Tibial artery (tissue), 4 donors: ENCODE data around the gene ANKRD13B.

Experiments used
- DNase-seq, 2 donors: peaks; one replicate each; pipeline ENCODE4 v3.0.0-alpha.2; 2019
- H3K27ac ChIP-seq, 2 donors: fragments of 200-600 bp; sonication (generic) in 1 of 2; 1 replicate in 1 of 2; 2 replicates in 1 of 2; pipeline ENCODE4 v1.5.1; 2018 to 2019; ENCODE audit warnings: mild to moderate bottlenecking in 1 of 2
- H3K27me3 ChIP-seq, 2 donors: fragments of 200-600 bp; sonication (generic) in 1 of 2; one replicate each; pipeline versions ENCODE4 v1.5.1 to v1.6.0; 2016 to 2019
- H3K36me3 ChIP-seq, 3 donors: fragments of 200-600 bp; sonication (generic) in 2 of 3; one replicate each; pipeline ENCODE4 v1.5.1; 2016 to 2019; ENCODE audit warnings: mild to moderate bottlenecking in 2 of 3
- H3K4me1 ChIP-seq, 4 donors: fragments of 200-600 bp; sonication (generic) in 2 of 4; 1 replicate in 3 of 4; 2 replicates in 1 of 4; pipeline ENCODE4 v1.5.1; 2016 to 2019
- H3K4me3 ChIP-seq, 2 donors: fragments of 200-600 bp; sonication (generic) in 1 of 2; 1 replicate in 1 of 2; 2 replicates in 1 of 2; pipeline ENCODE4 v1.5.1; 2018 to 2019; ENCODE audit warnings: mild to moderate bottlenecking in 2 of 2
- H3K9me3 ChIP-seq, 3 donors: fragments of 200-600 bp; sonication (generic) in 1 of 3; one replicate each; pipeline ENCODE4 v1.5.1; 2016 to 2019
- CTCF ChIP-seq, 2 experiments: fragments of 200-600 bp in 1 of 2; fragments of 450-650 bp in 1 of 2; IDR thresholded peaks; one replicate each; pipeline ENCODE4 v1.5.1; 2017 to 2019; ENCODE audit warnings: antibody characterized with exemption in 2 of 2, mild to moderate bottlenecking in 1 of 2, moderate library complexity in 1 of 2
- intact Hi-C: fragments of 100-400 bp; cut with DNase I; formaldehyde crosslinking; loops from one replicate; pipeline ENCODE4 v1.15.0; 2023; ENCODE audit warnings: low total_unique reads

ANKRD13B gene

GRCh38 chr17:29579866-29580771, 12.8 kb upstream of the ANKRD13B start:
- intact Hi-C loops: loop anchor here (5.0 kb wide), 2 partner anchors 32 to 202 kb away; no protein-coding TSS in a partner anchor

GRCh38 chr17:29581583-29582253, 11.2 kb upstream of the ANKRD13B start:
- DNase-seq: no peak
- H3K27ac ChIP-seq: no peak overlapping the region
- no peaks in the 10 kb centered on the region for H3K9me3 ChIP-seq
- peaks cover 0 to 36% (median 17%) of the 10 kb centered on the region in 4 donors for H3K4me1 ChIP-seq
- no peak overlapping the region for H3K4me3 ChIP-seq
- intact Hi-C loops: no loop called here
- H3K36me3 ChIP-seq: peaks cover 8 to 63% (median 47%) of the 10 kb centered on the region in 3 donors
- no peak for TF ChIP-seq CTCF (IDR thresholded peaks at IDR 0.05)
- H3K27me3 ChIP-seq: no peaks in the 10 kb centered on the region

More at GRCh38 chr17:29579866-29580771, 12.8 kb upstream of the ANKRD13B start:
- peak; percentile 91 to 92 for TF ChIP-seq CTCF (IDR thresholded peaks at IDR 0.05)
- H3K36me3 ChIP-seq: peaks cover 21 to 79% (median 63%) of the 10 kb centered on the region in 3 donors
- peaks cover 0 to 29% (median 9%) of the 10 kb centered on the region in 4 donors for H3K4me1 ChIP-seq
- no peak overlapping the region for H3K27ac ChIP-seq
- H3K27me3 ChIP-seq: no peaks in the 10 kb centered on the region
- H3K9me3 ChIP-seq: no peaks in the 10 kb centered on the region
- peak; percentile 89 to 90 for DNase-seq
- no peak overlapping the region for H3K4me3 ChIP-seq

- no peaks in the 10 kb centered on the region for H3K9me3 ChIP-seq
- peaks cover 0 to 40% (median 23%) of the 10 kb centered on the region in 4 donors for H3K4me1 ChIP-seq
- DNase-seq: no peak
- TF ChIP-seq CTCF (IDR thresholded peaks at IDR 0.05): no peak
- H3K27me3 ChIP-seq: no peaks in the 10 kb centered on the region
- no peak overlapping the region for H3K4me3 ChIP-seq
- peaks cover 7 to 57% (median 41%) of the 10 kb centered on the region in 3 donors for H3K36me3 ChIP-seq
- no peak overlapping the region for H3K27ac ChIP-seq
- intact Hi-C loops: no loop called here
Measured at GRCh38 chr17:29582254-29582765, 10.6 kb upstream of the ANKRD13B start.

- TF ChIP-seq CTCF (IDR thresholded peaks at IDR 0.05): no peak
- Histone ChIP-seq H3K27me3 (no peaks in the 10 kb centered on the region), H3K4me3 (no peak overlapping the region), H3K36me3 (peaks cover 7 to 52% (median 36%) of the 10 kb centered on the region in 3 donors), H3K4me1 (peaks cover 0 to 40% (median 27%) of the 10 kb centered on the region in 4 donors), H3K9me3 (no peaks in the 10 kb centered on the region), H3K27ac (no peak overlapping the region)
- DNase-seq: no peak
- intact Hi-C loops: no loop called here
Measured at GRCh38 chr17:29582772-29583171, 10.2 kb upstream of the ANKRD13B start.

GRCh38 chr17:29583324-29584248, 9.3 kb upstream of the ANKRD13B start:
- Histone ChIP-seq H3K4me3 (no peak overlapping the region), H3K4me1 (peaks cover 0 to 42% (median 35%) of the 10 kb centered on the region in 4 donors), H3K27me3 (no peaks in the 10 kb centered on the region), H3K27ac (no peak overlapping the region), H3K36me3 (peaks cover 7 to 44% (median 28%) of the 10 kb centered on the region in 3 donors), H3K9me3 (no peaks in the 10 kb centered on the region)
- no peak for TF ChIP-seq CTCF (IDR thresholded peaks at IDR 0.05)
- no peak for DNase-seq
- intact Hi-C loops: no loop called here
